22Rv1 (cell line): ENCODE results near the gene WDR43.

Experiments
- ZFX ChIP-seq: fragments of 450-650 bp; IDR thresholded peaks from 2 replicates; pipeline ENCODE4 v1.6.1; 2017; ENCODE audit warnings: antibody characterized with exemption, borderline replicate concordance
- TF ChIP-seq, protein P1 (sequence below): fragments of 450-650 bp; IDR thresholded peaks from 2 replicates; pipeline ENCODE4 v1.5.1; 2017; ENCODE audit warnings: mild to moderate bottlenecking

DNA sequence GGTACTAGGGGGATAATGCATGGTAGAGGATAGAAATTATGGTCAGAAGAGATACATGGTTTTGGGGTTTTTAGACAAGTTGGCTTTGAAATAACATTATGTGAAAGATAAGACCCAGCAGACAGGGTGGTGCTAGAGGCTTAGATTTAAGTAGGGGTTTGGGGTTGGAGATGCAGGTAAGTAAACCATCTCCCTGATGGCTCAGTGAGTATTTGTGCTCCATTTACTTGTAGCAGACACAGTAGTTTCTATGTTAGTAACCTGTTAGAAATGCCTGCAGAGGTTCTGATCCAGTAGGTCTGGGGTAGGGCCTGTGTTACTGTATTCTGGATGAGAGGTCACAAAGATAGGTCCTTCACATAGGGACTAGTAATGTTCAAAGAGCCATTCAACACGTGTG lies 13.7 kb downstream of the WDR43 start:
- TF ChIP-seq, protein P1, sequence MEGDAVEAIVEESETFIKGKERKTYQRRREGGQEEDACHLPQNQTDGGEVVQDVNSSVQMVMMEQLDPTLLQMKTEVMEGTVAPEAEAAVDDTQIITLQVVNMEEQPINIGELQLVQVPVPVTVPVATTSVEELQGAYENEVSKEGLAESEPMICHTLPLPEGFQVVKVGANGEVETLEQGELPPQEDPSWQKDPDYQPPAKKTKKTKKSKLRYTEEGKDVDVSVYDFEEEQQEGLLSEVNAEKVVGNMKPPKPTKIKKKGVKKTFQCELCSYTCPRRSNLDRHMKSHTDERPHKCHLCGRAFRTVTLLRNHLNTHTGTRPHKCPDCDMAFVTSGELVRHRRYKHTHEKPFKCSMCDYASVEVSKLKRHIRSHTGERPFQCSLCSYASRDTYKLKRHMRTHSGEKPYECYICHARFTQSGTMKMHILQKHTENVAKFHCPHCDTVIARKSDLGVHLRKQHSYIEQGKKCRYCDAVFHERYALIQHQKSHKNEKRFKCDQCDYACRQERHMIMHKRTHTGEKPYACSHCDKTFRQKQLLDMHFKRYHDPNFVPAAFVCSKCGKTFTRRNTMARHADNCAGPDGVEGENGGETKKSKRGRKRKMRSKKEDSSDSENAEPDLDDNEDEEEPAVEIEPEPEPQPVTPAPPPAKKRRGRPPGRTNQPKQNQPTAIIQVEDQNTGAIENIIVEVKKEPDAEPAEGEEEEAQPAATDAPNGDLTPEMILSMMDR: no peak
- no peak for TF ChIP-seq ZFX
